Aorta (tissue), 5 donors: Measurements from ENCODE around the gene INSRR. TPM values are rescaled to one million over a fixed set of nuclear protein-coding genes. Genes with fewer than 3 reads are reported as not detected.

Experiments used
- ATAC-seq: fragments of 200-7000 bp; cut with Tn5 transposase; one replicate; pipeline ENCODE4 v1.9.1; 2022; ENCODE audit warnings: moderate library complexity; ENCODE audit not compliant: low FRiP score
- DNase-seq, 2 donors: peaks; one replicate each; pipeline ENCODE4 v3.0.0-alpha.2; 2020
- H3K27ac ChIP-seq, 2 donors: one replicate each; pipeline ENCODE4 v1.5.1; 2013; ENCODE audit warnings: low read length in 2 of 2, mild to moderate bottlenecking in 2 of 2, moderate library complexity in 2 of 2, control low read depth in 1 of 2, inconsistent platforms in 1 of 2, low read depth in 1 of 2
- H3K27me3 ChIP-seq, 2 donors: one replicate each; pipeline ENCODE4 v1.6.1; 2013; ENCODE audit warnings: control low read depth in 1 of 2, low read length in 1 of 2, mild to moderate bottlenecking in 1 of 2, moderate library complexity in 1 of 2; ENCODE audit not compliant: insufficient read depth in 2 of 2, control insufficient read depth in 1 of 2
- H3K36me3 ChIP-seq, 2 donors: one replicate each; pipeline ENCODE4 v1.6.1; 2013; ENCODE audit warnings: control low read depth in 1 of 2, low read length in 1 of 2, mild to moderate bottlenecking in 1 of 2; ENCODE audit not compliant: insufficient read depth in 2 of 2, control insufficient read depth in 1 of 2
- H3K4me1 ChIP-seq, 2 donors: one replicate each; pipeline ENCODE4 v1.6.1; 2013; ENCODE audit warnings: low read length in 2 of 2, control low read depth in 1 of 2, mild to moderate bottlenecking in 1 of 2, moderate library complexity in 1 of 2; ENCODE audit not compliant: insufficient read depth in 2 of 2, control insufficient read depth in 1 of 2
- H3K4me3 ChIP-seq, 2 donors: one replicate each; pipeline ENCODE4 v1.5.1; 2013; ENCODE audit warnings: low read length in 2 of 2, control low read depth in 1 of 2, mild to moderate bottlenecking in 1 of 2
- H3K9me3 ChIP-seq: one replicate; pipeline ENCODE4 v1.6.1; 2013; ENCODE audit warnings: mild to moderate bottlenecking, low read length; ENCODE audit not compliant: control insufficient read depth
- WGBS, 2 donors: extraction: QIAGEN DNeasy Blood & Tissue Kit; methylation state at CpG; one replicate each; pipeline ENCODE4 v1.1.7; 2013; 5-methylcytosine and 5-hydroxymethylcytosine counted together
- intact Hi-C, 2 donors: fragments of 100-400 bp; cut with DNase I; formaldehyde crosslinking; loops; one replicate each; pipeline versions ENCODE4 v1.14.2 to v1.15.0; 2022
- polyA plus RNA-seq, 2 donors: library from polyadenylated mRNA; stranded (reverse); fragments of 200-250 nt; gene quantifications; one replicate each; pipeline ENCODE4 v1.2.3, GENCODE V29; 2013
- total RNA-seq, 2 donors: library from RNA; stranded (reverse); fragmentation: NEBNext Ultra II Directional; extraction: Animal tissue kit (Norgen Biotek cat#: 25700); gene quantifications; one replicate each; pipeline ENCODE4 v1.2.1, GENCODE V29; 2021
- donor health status: healthy with polysubstance abuse.
- donor health status: Bipolar disorder and iron deficiency.
- donor health status: DM: no; HTN: no; CAD: no.
- donor health status: DM: no; HTN: no; CAD: no.
- donor health status: DM: yes; HTN: yes; CAD: no.

INSRR gene
- total and polyA plus RNA-seq, 4 donors = 0.51 TPM; not detected in 3

DNA sequence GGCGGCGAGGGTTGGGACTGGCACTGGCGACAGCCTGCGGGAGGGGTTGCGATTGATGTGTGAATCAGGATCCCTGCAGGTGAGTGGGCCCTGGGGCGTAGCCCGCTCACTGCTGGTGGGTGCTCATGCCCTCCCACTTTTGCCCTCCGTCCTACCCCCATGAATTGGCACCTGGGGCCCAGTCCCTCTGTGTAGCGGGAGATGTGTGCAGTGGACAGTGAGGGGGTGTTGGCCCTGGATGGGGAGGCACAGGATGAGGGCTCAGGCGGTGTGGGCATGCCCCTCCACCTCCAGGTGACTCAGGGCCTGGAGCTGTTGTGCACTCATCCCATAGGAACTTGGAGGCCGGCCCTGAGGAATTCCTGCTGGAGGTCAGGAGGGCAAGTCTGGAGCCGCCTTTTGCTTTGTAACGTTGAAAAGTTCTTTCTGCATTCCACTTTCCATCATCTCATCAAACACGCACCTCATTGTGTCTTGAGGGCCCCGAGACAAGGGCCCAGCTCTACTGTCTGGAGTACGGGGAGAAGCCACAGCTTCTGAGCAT, 37.6 kb upstream of the INSRR start:
- no peaks in the 10 kb centered on the region for H3K36me3 ChIP-seq
- H3K27me3 ChIP-seq = no peaks in the 10 kb centered on the region
- intact Hi-C loops = loop anchor here in 1 of 2 donors (10.0 kb wide), 1 partner anchor 178 kb away; no protein-coding TSS in a partner anchor
- peak overlapping the region in 1 of 2 donors; percentile 16 for H3K27ac ChIP-seq
- H3K9me3 ChIP-seq = no peaks in the 10 kb centered on the region
- DNase-seq (peak in 1 of 2 donors; percentile 68), ATAC-seq (no peak)
- no peaks in the 10 kb centered on the region for H3K4me1 ChIP-seq
- whole genome bisulfite sequencing, 2 donors = 76 to 87% methylated on average over 16 of the region's 16 CpGs
- H3K4me3 ChIP-seq = no peak overlapping the region

DNA sequence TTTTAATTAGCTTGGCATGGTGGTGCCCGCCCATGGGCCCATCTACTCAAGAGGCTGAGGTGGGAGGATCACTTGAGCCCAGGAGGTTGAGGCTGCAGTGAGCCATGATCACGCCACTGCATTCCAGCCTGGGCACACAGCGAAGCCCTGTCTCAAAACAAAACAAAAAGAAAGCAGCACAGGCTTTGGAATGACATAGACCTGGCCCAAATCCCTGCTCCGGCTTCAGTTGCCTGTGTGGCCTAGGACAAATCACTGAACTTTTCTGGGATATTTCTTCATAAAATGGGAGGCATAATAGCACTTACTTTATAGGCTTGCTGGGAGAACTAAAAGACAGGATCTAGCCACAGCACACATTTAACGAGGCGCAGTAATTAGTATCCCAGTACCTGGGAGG, 37.0 kb upstream of the INSRR start:
- Histone ChIP-seq H3K4me1 (no peaks in the 10 kb centered on the region), H3K4me3 (no peak overlapping the region), H3K27ac (no peak overlapping the region), H3K27me3 (no peaks in the 10 kb centered on the region), H3K36me3 (no peaks in the 10 kb centered on the region), H3K9me3 (no peaks in the 10 kb centered on the region)
- intact Hi-C loops = loop anchor here in 1 of 2 donors (10.0 kb wide), 1 partner anchor 179 kb away; no protein-coding TSS in a partner anchor
- ATAC-seq (no peak), DNase-seq (no peak)
- 55 to 67% methylated on average over 6 of the region's 6 CpGs for WGBS, 2 donors

GRCh38 chr1:156895455-156895812, 36.5 kb upstream of the INSRR start:
- peak overlapping the region in 1 of 2 donors; percentile 23 for H3K27ac ChIP-seq
- H3K36me3 ChIP-seq = no peaks in the 10 kb centered on the region
- intact Hi-C loops = loop anchor here in 1 of 2 donors (10.0 kb wide), 1 partner anchor 179 kb away; no protein-coding TSS in a partner anchor
- H3K4me1 ChIP-seq = no peaks in the 10 kb centered on the region
- H3K4me3 ChIP-seq = no peak overlapping the region
- DNase-seq = no peak
- no peaks in the 10 kb centered on the region for H3K9me3 ChIP-seq
- no peaks in the 10 kb centered on the region for H3K27me3 ChIP-seq
- 70 to 74% methylated on average over 4 of the region's 4 CpGs for WGBS, 2 donors
- ATAC-seq = no peak

- no peak for DNase-seq
- H3K27ac ChIP-seq = peak overlapping the region in 1 of 2 donors; percentile 23
- no peaks in the 10 kb centered on the region for H3K4me1 ChIP-seq
Observed at GRCh38 chr1:156894711-156895454, 36.0 kb upstream of the INSRR start.

DNA sequence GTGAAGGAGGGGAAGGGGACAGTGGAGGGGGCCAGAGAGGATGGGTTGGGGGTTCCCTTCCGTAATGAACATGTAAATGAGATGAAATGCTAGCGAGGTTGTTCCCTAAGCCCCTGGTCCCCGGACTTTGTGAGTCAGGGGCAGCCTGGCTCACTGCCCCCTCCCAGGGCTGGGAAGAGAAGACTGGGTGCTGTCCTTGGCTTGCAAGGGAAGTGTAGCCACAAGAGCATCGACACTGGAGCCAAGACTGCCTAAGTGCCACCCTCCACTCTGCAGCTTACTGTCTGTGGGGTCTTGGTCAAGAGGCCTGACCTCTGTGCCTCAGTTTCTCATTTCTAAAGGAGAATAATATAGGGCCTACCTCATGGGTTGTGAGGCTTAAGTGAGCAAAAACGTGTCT, 35.1 kb upstream of the INSRR start:
- Histone ChIP-seq H3K4me3 (peak overlapping the region in 1 of 2 donors; percentile 24), H3K27me3 (no peaks in the 10 kb centered on the region), H3K4me1 (no peaks in the 10 kb centered on the region), H3K9me3 (no peaks in the 10 kb centered on the region), H3K27ac (peak overlapping the region in 1 of 2 donors; percentile 49), H3K36me3 (no peaks in the 10 kb centered on the region)
- ATAC-seq = no peak
- intact Hi-C loops = loop anchor here in 1 of 2 donors (5.0 to 10.0 kb wide), 4 partner anchors 33 to 207 kb away; partner anchors contain the start of genes ISG20L2 and METTL25B
- DNase-seq = no peak
- 25 to 43% methylated on average over 5 of the region's 5 CpGs for WGBS, 2 donors

More at GRCh38 chr1:156894711-156895454, 36.0 kb upstream of the INSRR start:
- intact Hi-C loops = loop anchor here in 1 of 2 donors (5.0 to 10.0 kb wide), 4 partner anchors 32 to 208 kb away; partner anchors contain the start of genes ISG20L2 and METTL25B
- Histone ChIP-seq H3K4me3 (no peak overlapping the region), H3K9me3 (no peaks in the 10 kb centered on the region), H3K36me3 (no peaks in the 10 kb centered on the region), H3K27me3 (no peaks in the 10 kb centered on the region)
- peak; percentile 59 for ATAC-seq
- 47 to 59% methylated on average over 12 of the region's 12 CpGs for WGBS, 2 donors

- intact Hi-C loops = loop anchor here in 1 of 2 donors (5.0 to 10.0 kb wide), 4 partner anchors 34 to 206 kb away; partner anchors contain the start of genes ISG20L2 and METTL25B
- DNase-seq (no peak), ATAC-seq (peak; percentile 46)
- 26% methylated on average over 51 to 60 of the region's 60 CpGs for whole genome bisulfite sequencing, 2 donors
- H3K27me3 ChIP-seq = no peaks in the 10 kb centered on the region
- peak within 1 kb of the TSS in 1 of 2 donors; percentile 49 for H3K27ac ChIP-seq
- no peaks in the 10 kb centered on the region for H3K9me3 ChIP-seq
- no peaks in the 10 kb centered on the region for H3K36me3 ChIP-seq
- H3K4me3 ChIP-seq = peak within 1 kb of the TSS in 1 of 2 donors; percentile 24
- H3K4me1 ChIP-seq = no peaks in the 10 kb centered on the region
Observed at GRCh38 chr1:156893048-156893953, 34.4 kb upstream of the INSRR start, which contains the start of gene PEAR1. PEAR1 (plus strand) TSS chr1:156893718; CDS start chr1:156903927, 10,209 bp downstream.

DNA sequence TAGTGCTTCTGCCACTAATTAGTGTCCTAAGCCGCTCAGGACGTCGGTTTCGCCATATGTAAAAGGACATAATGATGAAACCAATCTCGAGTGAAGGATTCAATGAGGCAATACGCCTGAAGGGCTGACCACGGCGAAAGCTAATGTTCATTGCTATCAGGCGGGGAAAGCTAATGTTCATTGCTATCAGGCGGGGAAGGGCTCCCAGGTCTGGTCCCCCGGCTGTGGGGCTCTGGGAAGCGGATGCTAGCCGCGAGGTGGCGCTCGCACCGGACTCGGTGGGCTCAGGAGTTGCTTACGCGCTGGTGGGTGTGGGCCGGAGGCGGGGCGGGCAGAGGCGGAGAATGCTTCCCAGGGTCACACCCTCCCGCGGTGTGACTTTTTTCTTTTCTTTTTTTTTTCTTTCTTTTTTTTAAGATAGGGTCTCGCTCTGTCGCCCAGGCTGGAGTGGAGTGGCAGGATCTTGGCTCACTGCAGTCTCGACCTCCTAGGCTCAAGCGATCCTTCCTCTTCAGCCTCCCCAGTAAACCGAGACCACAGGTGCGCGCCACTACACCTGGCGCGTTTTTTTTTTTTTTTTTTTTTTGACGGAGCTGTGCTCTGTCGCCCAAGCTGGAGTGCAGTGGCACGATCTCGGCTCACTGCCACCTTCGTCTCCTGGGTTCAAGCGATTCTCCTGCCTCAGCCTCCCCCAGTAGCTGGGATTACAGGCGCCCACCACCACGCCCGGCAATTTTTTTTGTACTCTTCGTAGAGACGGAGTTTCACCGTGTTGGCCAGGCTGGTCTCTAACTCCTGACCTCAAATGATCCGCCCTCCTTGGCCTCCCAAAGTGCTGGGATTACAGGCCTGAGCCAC, 33.5 kb upstream of the INSRR start:
- no peak overlapping the region for H3K27ac ChIP-seq
- no peaks in the 10 kb centered on the region for H3K36me3 ChIP-seq
- H3K27me3 ChIP-seq = no peaks in the 10 kb centered on the region
- ATAC-seq = peak; percentile 92
- 7 to 11% methylated on average over 45 to 48 of the region's 48 CpGs for WGBS, 2 donors
- H3K9me3 ChIP-seq = no peaks in the 10 kb centered on the region
- peak; percentile 94 to 98 for DNase-seq
- no peaks in the 10 kb centered on the region for H3K4me1 ChIP-seq
- no peak overlapping the region for H3K4me3 ChIP-seq
- intact Hi-C loops = loop anchor here in 1 of 2 donors (5.0 to 10.0 kb wide), 4 partner anchors 35 to 205 kb away; partner anchors contain the start of genes ISG20L2 and METTL25B
